Measurements from ENCODE around the gene GDNF. TPM values are rescaled to one million over a fixed set of nuclear protein-coding genes. Genes with fewer than 3 reads are reported as not detected.

The GDNF gene
- total RNA-seq, 1 donor from 2014 or later = 0.65 TPM

DNA sequence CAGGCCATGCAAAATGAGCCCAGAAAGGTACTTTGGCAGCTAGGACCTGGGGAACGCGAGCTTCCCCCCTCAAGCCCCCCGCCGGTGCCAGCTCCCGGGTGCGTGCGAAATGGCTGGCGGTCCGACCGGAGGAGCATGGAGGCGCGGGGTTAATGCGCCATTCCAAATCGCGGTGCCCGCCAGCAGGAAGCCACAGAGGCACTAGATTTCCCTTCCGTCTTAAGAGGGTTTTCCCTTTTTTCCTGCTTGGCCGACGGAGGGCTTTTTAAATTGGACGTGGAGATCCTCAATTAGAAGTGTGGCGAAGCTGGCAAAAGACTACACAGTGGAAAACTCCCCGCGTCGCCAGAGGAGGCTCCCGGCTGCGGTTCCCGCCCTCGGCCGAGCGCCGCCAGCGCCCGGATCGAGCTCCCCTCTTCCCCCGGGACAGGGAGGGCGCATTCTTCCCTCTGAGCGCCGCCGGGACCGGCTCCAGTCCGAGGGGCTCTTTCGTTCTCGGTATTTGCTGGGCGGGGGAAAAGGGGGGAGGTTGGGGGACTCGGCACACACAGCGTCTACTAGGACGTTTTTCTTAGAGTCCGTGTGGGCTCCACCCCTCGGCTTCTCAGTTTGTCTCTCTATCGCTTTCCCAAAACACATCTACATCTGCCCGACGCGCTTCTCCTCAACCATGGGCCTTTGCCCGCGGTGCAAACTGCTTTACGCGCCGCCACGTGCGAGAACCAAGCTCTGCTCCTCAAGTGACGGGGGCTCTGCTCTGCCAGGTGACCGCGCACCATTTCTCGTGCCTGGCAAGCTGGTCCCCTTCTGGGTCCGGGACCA, 3.0 kb downstream of the GDNF start:
- Mint-ChIP-seq H3K4me3 (peak overlapping the region; percentile 84), H3K36me3 (ENCODE audit: low read depth) (no peaks in the 10 kb centered on the region), H3K9me3 (no peaks in the 10 kb centered on the region), H3K4me1 (peaks cover 29% of the 10 kb centered on the region), H3K27ac (ENCODE audit: unreplicated experiment) (no peak overlapping the region), H3K27me3 (ENCODE audit: low read depth) (peaks cover 93% of the 10 kb centered on the region)
- TF ChIP-seq, protein P1, sequence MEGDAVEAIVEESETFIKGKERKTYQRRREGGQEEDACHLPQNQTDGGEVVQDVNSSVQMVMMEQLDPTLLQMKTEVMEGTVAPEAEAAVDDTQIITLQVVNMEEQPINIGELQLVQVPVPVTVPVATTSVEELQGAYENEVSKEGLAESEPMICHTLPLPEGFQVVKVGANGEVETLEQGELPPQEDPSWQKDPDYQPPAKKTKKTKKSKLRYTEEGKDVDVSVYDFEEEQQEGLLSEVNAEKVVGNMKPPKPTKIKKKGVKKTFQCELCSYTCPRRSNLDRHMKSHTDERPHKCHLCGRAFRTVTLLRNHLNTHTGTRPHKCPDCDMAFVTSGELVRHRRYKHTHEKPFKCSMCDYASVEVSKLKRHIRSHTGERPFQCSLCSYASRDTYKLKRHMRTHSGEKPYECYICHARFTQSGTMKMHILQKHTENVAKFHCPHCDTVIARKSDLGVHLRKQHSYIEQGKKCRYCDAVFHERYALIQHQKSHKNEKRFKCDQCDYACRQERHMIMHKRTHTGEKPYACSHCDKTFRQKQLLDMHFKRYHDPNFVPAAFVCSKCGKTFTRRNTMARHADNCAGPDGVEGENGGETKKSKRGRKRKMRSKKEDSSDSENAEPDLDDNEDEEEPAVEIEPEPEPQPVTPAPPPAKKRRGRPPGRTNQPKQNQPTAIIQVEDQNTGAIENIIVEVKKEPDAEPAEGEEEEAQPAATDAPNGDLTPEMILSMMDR (conservative IDR thresholded peaks at IDR 0.05) = no peak
- no peak for DNase-seq (ENCODE audit: low read depth, low spot score)

DNA sequence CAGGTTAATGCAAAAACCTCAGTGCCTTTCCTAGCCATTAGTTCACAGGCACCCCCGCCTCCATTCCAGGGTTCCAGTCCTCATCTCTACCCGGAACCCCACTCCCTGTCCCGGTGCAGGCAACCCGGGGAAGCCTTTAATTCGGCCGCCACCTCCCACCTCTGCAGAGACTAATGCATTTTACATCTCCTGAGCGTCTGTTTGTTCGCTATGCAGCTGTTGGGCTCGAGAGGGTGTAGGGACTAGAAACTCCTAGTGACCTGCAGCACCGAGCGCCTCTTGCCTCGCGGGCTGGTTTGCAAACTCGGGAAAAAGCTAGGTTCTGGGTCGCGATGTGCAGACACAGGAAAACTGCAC, 3.6 kb downstream of the GDNF start:
- Mint-ChIP-seq H3K27ac (ENCODE audit: unreplicated experiment) (no peak overlapping the region), H3K4me1 (peaks cover 29% of the 10 kb centered on the region), H3K4me3 (peak overlapping the region; percentile 84), H3K27me3 (ENCODE audit: low read depth) (peaks cover 93% of the 10 kb centered on the region), H3K36me3 (ENCODE audit: low read depth) (no peaks in the 10 kb centered on the region), H3K9me3 (no peaks in the 10 kb centered on the region)
- TF ChIP-seq, protein P1 (conservative IDR thresholded peaks at IDR 0.05) = no peak
- DNase-seq (ENCODE audit: low read depth, low spot score) = no peak

DNA sequence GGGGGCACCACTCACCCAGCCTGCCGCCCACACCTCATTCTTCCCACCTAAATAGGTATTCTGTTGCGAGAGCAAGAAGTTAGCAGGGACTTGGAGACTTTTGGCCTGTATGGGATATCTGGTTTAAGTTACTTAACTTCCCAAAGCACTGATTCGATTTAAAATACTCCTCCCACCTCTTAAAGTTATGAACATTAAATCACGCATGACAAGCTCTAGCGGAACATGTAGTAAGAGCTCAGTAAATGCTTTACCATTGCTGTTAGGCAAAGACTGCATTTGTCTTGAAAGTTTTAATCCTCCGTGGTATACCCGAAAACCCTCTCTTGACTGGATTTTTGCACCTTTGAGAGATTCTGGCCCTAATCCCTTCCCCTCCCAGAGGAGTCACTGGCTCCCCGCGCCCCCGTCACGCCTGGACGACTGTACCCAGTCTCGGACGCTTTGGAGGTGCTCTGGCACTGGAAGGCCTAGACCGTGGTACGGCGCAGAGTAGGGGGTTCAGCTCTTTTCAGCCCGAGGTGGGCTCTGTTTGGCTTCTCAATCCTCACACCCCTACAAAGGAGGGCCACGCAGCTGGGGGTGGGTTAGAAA, 4.4 kb downstream of the GDNF start:
- H3K27me3 Mint-ChIP-seq (ENCODE audit: low read depth) = peaks cover 93% of the 10 kb centered on the region
- H3K9me3 Mint-ChIP-seq = no peaks in the 10 kb centered on the region
- TF ChIP-seq, protein P1 (conservative IDR thresholded peaks at IDR 0.05) = no peak
- H3K27ac Mint-ChIP-seq (ENCODE audit: unreplicated experiment) = no peak overlapping the region
- H3K4me1 Mint-ChIP-seq = peaks cover 26% of the 10 kb centered on the region
- peak overlapping the region; percentile 78 for H3K4me3 Mint-ChIP-seq
- no peaks in the 10 kb centered on the region for H3K36me3 Mint-ChIP-seq (ENCODE audit: low read depth)
- DNase-seq (ENCODE audit: low read depth, low spot score) = no peak

DNA sequence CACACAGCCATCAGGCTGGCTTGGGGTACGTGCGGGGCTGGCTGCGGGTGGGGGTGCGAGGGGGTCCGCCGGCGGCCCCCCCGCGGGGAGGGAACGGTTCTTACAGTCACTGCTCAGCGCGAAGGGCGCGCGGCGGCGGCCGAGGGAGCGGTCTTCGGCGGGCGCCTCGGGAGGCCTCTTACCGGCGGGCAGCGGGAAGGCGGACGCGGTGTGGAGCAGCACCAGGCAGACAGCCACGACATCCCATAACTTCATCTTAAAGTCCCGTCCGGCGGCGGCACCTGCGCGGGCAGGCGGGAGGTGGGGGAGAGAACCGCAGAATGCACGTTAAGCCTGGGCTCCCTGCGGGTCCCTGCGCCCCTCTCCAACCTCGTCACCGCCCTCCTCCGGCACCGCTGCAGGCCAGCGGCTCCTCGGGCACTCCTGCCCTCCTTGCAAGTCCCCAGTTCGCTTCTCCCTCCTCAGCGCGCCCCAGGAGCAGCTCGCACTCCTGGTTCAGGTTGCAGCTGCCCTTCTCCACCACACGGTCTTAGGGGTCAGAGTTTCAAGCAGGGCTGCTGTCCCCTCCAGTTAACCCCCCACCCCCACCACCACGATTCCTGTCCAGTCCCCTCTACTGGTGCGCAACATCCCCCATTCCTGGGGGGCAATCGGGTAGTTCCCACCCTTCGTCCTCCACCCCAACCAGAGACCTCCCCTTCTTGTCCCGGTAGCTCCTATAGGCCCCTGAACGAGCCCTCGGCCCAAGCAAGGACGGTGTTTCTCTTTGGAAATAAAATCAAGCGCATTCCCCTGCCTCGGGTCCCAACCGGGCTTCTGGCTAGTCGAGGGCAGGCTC, 5.1 kb downstream of the GDNF start:
- Mint-ChIP-seq H3K27ac (ENCODE audit: unreplicated experiment) (no peak overlapping the region), H3K27me3 (ENCODE audit: low read depth) (peaks cover 95% of the 10 kb centered on the region), H3K9me3 (no peaks in the 10 kb centered on the region), H3K36me3 (ENCODE audit: low read depth) (no peaks in the 10 kb centered on the region), H3K4me3 (peak overlapping the region; percentile 78), H3K4me1 (peaks cover 26% of the 10 kb centered on the region)
- no peak for DNase-seq (ENCODE audit: low read depth, low spot score)
- TF ChIP-seq, protein P1 (conservative IDR thresholded peaks at IDR 0.05) = no peak

DNA sequence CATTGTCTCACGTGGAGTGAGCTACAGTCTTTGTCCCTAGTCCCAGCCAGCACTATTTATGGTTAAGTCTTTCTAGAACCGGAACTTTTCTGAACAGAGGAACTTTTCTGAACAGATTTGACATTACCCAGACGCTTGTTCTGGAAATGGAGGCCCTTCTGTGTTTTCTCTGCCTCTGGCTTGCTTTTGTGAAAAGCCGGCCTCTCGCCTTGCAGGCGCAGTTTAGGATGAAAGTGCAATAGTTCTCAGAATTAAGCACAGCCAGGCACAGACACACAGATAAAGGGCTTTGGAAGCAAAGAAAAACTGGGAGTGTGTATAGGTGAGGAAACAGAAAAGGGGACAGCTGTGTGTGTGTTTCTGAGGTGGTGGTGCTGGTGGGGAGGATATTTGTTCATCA, 5.9 kb downstream of the GDNF start:
- no peak for DNase-seq (ENCODE audit: low read depth, low spot score)
- peak overlapping the region; percentile 79 for H3K4me3 Mint-ChIP-seq
- H3K9me3 Mint-ChIP-seq = no peaks in the 10 kb centered on the region
- no peaks in the 10 kb centered on the region for H3K36me3 Mint-ChIP-seq (ENCODE audit: low read depth)
- TF ChIP-seq, protein P1 (conservative IDR thresholded peaks at IDR 0.05) = no peak
- peaks cover 93% of the 10 kb centered on the region for H3K27me3 Mint-ChIP-seq (ENCODE audit: low read depth)
- H3K27ac Mint-ChIP-seq (ENCODE audit: unreplicated experiment) = no peak overlapping the region
- peaks cover 24% of the 10 kb centered on the region for H3K4me1 Mint-ChIP-seq

All from neural crest cell (in vitro differentiated cells).